Keratinocyte (primary cell): ENCODE data around the gene FCN3. TPM values are rescaled to one million over a fixed set of nuclear protein-coding genes. Genes with fewer than 3 reads are reported as not detected.

Experiments
- DNase-seq: peaks from one replicate; pipeline ENCODE4 v3.0.0-alpha.2; 2011; ENCODE audit warnings: low read depth, missing footprints, low spot score
- FAIRE-seq: peaks from 2 replicates; lab custom pipeline; 2011; peaks lifted over from hg19 to GRCh38; lab: Jason Lieb, UNC
- H2AFZ ChIP-seq: 2 replicates; pipeline ENCODE4 v1.6.0; 2012; ENCODE audit warnings: low read length, control low read depth, inconsistent platforms; ENCODE audit not compliant: control insufficient read depth
- H3K27ac ChIP-seq: 2 replicates; pipeline ENCODE4 v1.5.1; 2011; ENCODE audit warnings: low read length; ENCODE audit not compliant: control insufficient read depth, insufficient read depth
- H3K27me3 ChIP-seq: 3 replicates; pipeline ENCODE4 v1.6.0; 2011; ENCODE audit warnings: low read length; ENCODE audit not compliant: control insufficient read depth, insufficient read depth; ENCODE audit errors: extremely low read depth
- H3K36me3 ChIP-seq, 2 experiments: 2 replicates in 1 of 2; 3 replicates in 1 of 2; pipeline ENCODE4 v1.5.1; 2011; ENCODE audit warnings: low read length in 2 of 2, mild to moderate bottlenecking in 1 of 2; ENCODE audit not compliant: control insufficient read depth in 2 of 2, insufficient read depth in 2 of 2; ENCODE audit errors: extremely low read depth in 1 of 2
- H3K4me1 ChIP-seq: 3 replicates; pipeline ENCODE4 v1.5.1; 2011; ENCODE audit warnings: low read length; ENCODE audit not compliant: control insufficient read depth, insufficient read depth; ENCODE audit errors: extremely low read depth
- H3K4me2 ChIP-seq: 3 replicates; pipeline ENCODE4 v1.6.0; 2011; ENCODE audit warnings: low read depth, low read length; ENCODE audit not compliant: control insufficient read depth, insufficient read depth; ENCODE audit errors: extremely low read depth
- H3K4me3 ChIP-seq, 3 experiments: fragments of 200-600 bp in 1 of 3; sonication (generic) in 1 of 3; 2 replicates in 2 of 3; 3 replicates in 1 of 3; pipeline ENCODE4 v1.5.1; 2011 to 2016; ENCODE audit warnings: low read length in 3 of 3, mild to moderate bottlenecking in 3 of 3, control low read depth in 2 of 3, inconsistent platforms in 1 of 3, low read depth in 1 of 3, mixed read lengths in 1 of 3, mixed run types in 1 of 3, moderate library complexity in 1 of 3; ENCODE audit not compliant: control insufficient read depth in 2 of 3, insufficient read depth in 2 of 3; ENCODE audit errors: extremely low read depth in 1 of 3
- H3K79me2 ChIP-seq: 2 replicates; pipeline ENCODE4 v1.6.0; 2012; ENCODE audit warnings: low read length; ENCODE audit not compliant: control insufficient read depth, insufficient read depth
- H3K9ac ChIP-seq: 3 replicates; pipeline ENCODE4 v1.6.0; 2011; ENCODE audit warnings: low read length; ENCODE audit not compliant: control insufficient read depth, insufficient read depth; ENCODE audit errors: extremely low read depth
- H3K9me1 ChIP-seq: 3 replicates; pipeline ENCODE4 v1.6.0; 2011; ENCODE audit warnings: low read length; ENCODE audit not compliant: control insufficient read depth, insufficient read depth; ENCODE audit errors: extremely low read depth
- H3K9me3 ChIP-seq: 2 replicates; pipeline ENCODE4 v1.5.1; 2012; ENCODE audit warnings: low read depth, low read length; ENCODE audit not compliant: control insufficient read depth
- H4K20me1 ChIP-seq: 3 replicates; pipeline ENCODE4 v1.6.0; 2011; ENCODE audit warnings: low read length; ENCODE audit not compliant: control insufficient read depth, insufficient read depth; ENCODE audit errors: extremely low read depth
- EZH2 ChIP-seq: IDR thresholded peaks from one replicate; pipeline ENCODE4 v1.6.1; 2012; ENCODE audit warnings: inconsistent platforms, mild to moderate bottlenecking, low read length, moderate library complexity
- dilution Hi-C: fragments of 300-500 bp; cut with MboI; formaldehyde crosslinking; loops from one replicate; pipeline ENCODE4 v1.7.0; 2020; ENCODE audit warnings: low sequenced_read_pairs; ENCODE audit not compliant: extremely low pct_ligation_motif_present
- polyA plus RNA-seq, 5 experiments: library from polyadenylated mRNA; depleted of rRNA in 3 of 5; stranded (reverse) in 3 of 5; stranded (forward) in 1 of 5; unstranded in 1 of 5; fragments of >200 nt; gene quantifications; 1 replicate in 1 of 5; 2 replicates in 3 of 5; 3 replicates in 1 of 5; pipeline versions ENCODE4 v1.2.1 to v1.2.3, GENCODE V29; 2011 to 2012; ENCODE audit warnings: missing spikeins in 2 of 5, low read depth in 1 of 5, low replicate concordance in 1 of 5
- TF ChIP-seq, protein P1 (sequence below), 3 experiments: IDR thresholded peaks in 1 of 3; conservative IDR thresholded peaks in 1 of 3; optimal IDR thresholded peaks in 1 of 3; 2 replicates in 2 of 3; 3 replicates in 1 of 3; pipeline versions ENCODE3 to v1.5.1; 2011; ENCODE audit warnings: low read length in 3 of 3, mild to moderate bottlenecking in 3 of 3, moderate library complexity in 2 of 3, control low read depth in 1 of 3, inconsistent platforms in 1 of 3; ENCODE audit not compliant: insufficient read depth in 2 of 3; ENCODE audit errors: extremely low read depth in 1 of 3

The FCN3 gene
- polyA plus RNA-seq, 1 donor (not counting 4 experiments of a cell fraction or from before 2014, with no cell fraction given), result not detected

DNA sequence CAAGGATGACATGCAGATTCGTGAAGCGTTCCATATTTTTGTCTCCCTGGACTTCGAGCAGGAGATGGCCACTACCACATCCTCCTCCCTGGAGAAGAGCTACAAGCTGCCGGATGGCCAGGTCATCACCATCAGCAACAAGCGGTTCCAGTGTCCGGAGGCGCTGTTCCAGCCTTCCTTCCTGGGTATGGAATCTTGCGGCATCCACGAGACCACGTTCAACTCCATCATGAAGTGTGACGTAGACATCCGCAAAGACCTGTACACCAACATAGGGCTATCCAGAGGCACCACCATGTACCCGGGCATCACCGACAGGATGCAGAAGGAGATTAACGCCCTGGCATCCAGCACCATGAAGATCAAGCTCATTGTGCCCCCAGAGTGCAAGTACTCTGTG is 49.3 kb downstream of the FCN3 start:
- no peak overlapping the region for H3K27ac ChIP-seq
- no peaks in the 10 kb centered on the region for H3K9me1 ChIP-seq
- peaks cover 74% of the 10 kb centered on the region for H3K79me2 ChIP-seq
- no peak overlapping the region for H3K4me2 ChIP-seq
- H3K9me3 ChIP-seq, result no peaks in the 10 kb centered on the region
- DNase-seq, result no peak
- H3K27me3 ChIP-seq, result no peaks in the 10 kb centered on the region
- no peak for TF ChIP-seq EZH2
- TF ChIP-seq, protein P1, sequence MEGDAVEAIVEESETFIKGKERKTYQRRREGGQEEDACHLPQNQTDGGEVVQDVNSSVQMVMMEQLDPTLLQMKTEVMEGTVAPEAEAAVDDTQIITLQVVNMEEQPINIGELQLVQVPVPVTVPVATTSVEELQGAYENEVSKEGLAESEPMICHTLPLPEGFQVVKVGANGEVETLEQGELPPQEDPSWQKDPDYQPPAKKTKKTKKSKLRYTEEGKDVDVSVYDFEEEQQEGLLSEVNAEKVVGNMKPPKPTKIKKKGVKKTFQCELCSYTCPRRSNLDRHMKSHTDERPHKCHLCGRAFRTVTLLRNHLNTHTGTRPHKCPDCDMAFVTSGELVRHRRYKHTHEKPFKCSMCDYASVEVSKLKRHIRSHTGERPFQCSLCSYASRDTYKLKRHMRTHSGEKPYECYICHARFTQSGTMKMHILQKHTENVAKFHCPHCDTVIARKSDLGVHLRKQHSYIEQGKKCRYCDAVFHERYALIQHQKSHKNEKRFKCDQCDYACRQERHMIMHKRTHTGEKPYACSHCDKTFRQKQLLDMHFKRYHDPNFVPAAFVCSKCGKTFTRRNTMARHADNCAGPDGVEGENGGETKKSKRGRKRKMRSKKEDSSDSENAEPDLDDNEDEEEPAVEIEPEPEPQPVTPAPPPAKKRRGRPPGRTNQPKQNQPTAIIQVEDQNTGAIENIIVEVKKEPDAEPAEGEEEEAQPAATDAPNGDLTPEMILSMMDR (optimal IDR thresholded peaks at IDR 0.05 in 1 of 3, IDR thresholded peaks at IDR 0.05 in 1 of 3, conservative IDR thresholded peaks at IDR 0.05 in 1 of 3; ENCODE audit: extremely low read depth in 1 of 3, insufficient read depth in 2 of 3, low read length in 3 of 3), result no peak
- no peak overlapping the region for H2AFZ ChIP-seq
- H3K4me3 ChIP-seq, result no peak overlapping the region
- peaks cover 12% of the 10 kb centered on the region for H3K4me1 ChIP-seq
- FAIRE-seq, result no peak
- no peaks in the 10 kb centered on the region for H4K20me1 ChIP-seq
- dilution Hi-C loops, result no loop called here
- H3K9ac ChIP-seq, result no peak overlapping the region
- peaks cover 8 to 25% of the 10 kb centered on the region in 2 experiments for H3K36me3 ChIP-seq

DNA sequence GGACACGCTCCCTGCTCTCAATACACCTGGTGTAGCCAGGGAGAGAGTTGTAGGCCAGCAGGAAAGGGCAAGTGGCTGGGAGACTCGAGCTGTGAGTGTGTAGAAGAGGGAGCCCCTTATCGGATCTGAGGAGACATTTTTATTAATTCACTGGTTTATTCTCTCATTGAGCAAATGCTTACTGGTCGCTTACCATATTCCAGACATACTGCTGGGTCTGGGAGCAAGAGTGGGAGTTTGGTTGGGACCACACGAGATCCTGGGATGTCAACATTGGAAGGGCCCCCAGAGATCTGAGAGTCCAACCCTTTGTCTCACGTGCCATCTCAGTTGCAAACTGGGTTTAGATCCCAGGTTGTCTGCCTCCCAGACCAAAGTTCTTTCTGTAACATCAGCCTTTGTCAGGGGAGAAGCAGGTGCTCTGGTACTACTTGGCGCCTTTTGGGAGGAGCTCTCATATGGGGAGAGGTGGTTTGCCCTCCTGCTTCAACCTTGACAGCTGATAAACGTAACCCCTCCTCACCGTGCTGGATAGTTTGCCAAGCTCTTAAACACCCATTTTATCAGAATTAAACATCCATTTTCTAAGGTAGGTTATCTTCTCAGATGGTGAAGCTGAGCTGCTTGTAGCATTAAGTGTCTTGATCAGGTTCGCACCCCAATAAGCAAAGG is 51.9 kb downstream of the FCN3 start:
- no peak for DNase-seq
- TF ChIP-seq EZH2, result no peak
- TF ChIP-seq, protein P1 (optimal IDR thresholded peaks at IDR 0.05 in 1 of 3, IDR thresholded peaks at IDR 0.05 in 1 of 3, conservative IDR thresholded peaks at IDR 0.05 in 1 of 3; ENCODE audit: extremely low read depth in 1 of 3, insufficient read depth in 2 of 3, low read length in 3 of 3), result no peak
- peak overlapping the region; percentile 91 for H3K27ac ChIP-seq
- H3K9me3 ChIP-seq, result no peaks in the 10 kb centered on the region
- peak overlapping the region; percentile 94 for H2AFZ ChIP-seq
- peaks cover 5 to 12% of the 10 kb centered on the region in 2 experiments for H3K36me3 ChIP-seq
- H4K20me1 ChIP-seq, result no peaks in the 10 kb centered on the region
- peak overlapping the region; percentile 97 to 100 (median 98) for H3K4me3 ChIP-seq
- H3K4me1 ChIP-seq, result peaks cover 12% of the 10 kb centered on the region
- H3K4me2 ChIP-seq, result peak overlapping the region; percentile 91
- H3K27me3 ChIP-seq, result no peaks in the 10 kb centered on the region
- H3K9ac ChIP-seq, result peak overlapping the region; percentile 99
- no peaks in the 10 kb centered on the region for H3K9me1 ChIP-seq
- FAIRE-seq, result no peak
- peaks cover 54% of the 10 kb centered on the region for H3K79me2 ChIP-seq
- dilution Hi-C loops, result no loop called here
